Vagina (tissue), 2 donors: ENCODE measurements around the gene CHD9.

Source experiments
- CTCF ChIP-seq, 3 experiments: fragments of 450-650 bp in 2 of 3; fragments of 200-600 bp in 1 of 3; sonication (generic) in 1 of 3; IDR thresholded peaks; one replicate each; pipeline ENCODE4 v1.5.1; 2017 to 2019; ENCODE audit warnings: antibody characterized with exemption in 3 of 3, mild to moderate bottlenecking in 2 of 3, moderate library complexity in 2 of 3
- POLR2A ChIP-seq, 2 donors: fragments of 450-650 bp; IDR thresholded peaks; one replicate each; pipeline ENCODE4 v1.6.1; 2017; ENCODE audit warnings: antibody characterized with exemption in 2 of 2, mild to moderate bottlenecking in 2 of 2, moderate library complexity in 2 of 2

DNA sequence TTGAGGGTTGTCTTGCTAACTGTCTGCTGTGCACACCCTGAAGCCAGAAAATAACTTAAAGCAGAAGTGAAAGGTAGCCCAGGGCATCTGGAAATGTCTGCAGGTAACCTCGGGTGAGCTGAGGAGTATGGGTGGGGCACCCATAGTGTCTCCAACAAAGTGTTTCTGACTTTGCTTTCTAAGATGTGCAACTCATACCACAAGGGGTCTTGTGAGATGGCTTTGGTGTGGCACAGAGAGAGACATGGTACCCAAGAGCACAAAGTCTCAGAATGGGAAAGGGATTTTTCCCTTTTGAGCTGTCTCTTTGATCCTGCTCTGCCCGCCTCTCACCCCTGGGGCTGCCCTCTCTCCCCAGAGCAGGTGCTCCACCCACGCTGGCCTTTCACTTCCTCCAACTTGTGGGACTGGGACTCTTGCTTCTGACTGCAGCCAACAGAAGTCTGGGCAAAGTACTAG is 6.9 kb downstream of the CHD9 start:
- no peak for TF ChIP-seq POLR2A (IDR thresholded peaks at IDR 0.05)
- no peak for TF ChIP-seq CTCF (IDR thresholded peaks at IDR 0.05)
